Hematopoietic multipotent progenitor cell treated with erythropoietin and hydrocortisone succinate and interleukin-3 and kit ligand, for 4 days (in vitro differentiated cells): ENCODE data around the gene TSACC.

Experiments
- DNase-seq: peaks from one replicate; pipeline ENCODE4 v3.0.0-alpha.2; 2015

Gene TSACC

DNA sequence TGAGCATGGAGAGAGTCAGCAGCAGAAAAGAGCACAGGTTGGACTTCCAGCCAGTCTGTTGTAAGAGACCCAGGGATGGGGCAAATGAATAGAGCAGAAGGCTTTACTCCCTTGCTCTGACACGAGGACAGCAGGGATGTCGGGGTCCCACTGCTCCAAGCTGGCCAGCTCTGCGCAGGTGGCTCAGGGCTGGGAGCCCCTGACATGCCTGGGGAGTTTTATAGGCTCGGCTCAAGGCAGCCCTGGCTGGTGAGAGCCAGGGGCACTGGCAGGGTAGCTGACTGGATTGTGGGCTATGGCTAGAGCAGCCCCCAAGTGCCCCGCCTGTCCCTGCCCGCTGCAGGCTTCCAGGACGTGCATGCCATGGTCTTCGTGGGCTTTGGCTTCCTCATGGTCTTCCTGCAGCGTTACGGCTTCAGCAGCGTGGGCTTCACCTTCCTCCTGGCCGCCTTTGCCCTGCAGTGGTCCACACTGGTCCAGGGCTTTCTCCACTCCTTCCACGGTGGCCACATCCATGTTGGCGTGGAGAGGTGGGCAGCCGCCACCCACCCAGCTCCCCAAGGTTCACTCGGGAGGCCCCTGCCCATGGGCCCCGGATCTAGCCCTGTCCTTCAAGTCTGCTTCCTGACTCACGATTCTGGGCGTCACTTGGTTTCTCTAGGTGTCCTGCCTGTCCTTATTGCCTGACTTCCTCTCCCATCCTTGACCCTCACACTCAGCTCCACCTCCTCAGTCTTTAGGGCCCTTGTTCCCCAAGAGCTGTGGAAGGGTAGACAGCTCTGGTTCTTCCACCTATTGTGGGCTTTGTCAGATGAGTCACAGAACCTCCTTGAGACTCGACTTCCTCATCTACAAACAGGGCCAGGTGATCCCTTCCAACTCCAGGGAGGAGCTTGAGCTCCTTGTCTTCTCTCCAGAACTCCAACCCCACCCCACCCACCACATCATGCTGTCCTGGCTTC is 38.9 kb downstream of the TSACC start:
- DNase-seq = peak; percentile 11

DNA sequence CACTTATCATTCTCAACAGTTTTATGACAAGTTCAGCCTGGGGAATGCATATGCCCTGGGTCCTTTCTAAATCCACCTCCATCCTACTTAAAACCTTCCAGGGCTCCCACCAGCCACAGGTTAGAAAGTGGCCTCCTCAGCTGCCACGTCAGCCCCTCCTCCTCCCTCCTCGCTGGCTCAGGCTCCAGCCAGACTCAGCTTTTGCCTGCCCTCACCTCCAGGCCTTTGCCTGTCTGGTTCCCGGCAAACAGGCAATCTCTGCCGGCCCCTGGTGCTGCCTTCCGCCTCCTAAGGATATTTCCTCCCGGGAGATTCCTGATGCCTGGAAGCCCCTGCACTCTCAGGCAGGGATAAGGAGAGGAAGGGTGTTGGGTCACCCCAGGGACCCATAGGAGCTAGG is 40.2 kb downstream of the TSACC start:
- no peak for DNase-seq

DNA sequence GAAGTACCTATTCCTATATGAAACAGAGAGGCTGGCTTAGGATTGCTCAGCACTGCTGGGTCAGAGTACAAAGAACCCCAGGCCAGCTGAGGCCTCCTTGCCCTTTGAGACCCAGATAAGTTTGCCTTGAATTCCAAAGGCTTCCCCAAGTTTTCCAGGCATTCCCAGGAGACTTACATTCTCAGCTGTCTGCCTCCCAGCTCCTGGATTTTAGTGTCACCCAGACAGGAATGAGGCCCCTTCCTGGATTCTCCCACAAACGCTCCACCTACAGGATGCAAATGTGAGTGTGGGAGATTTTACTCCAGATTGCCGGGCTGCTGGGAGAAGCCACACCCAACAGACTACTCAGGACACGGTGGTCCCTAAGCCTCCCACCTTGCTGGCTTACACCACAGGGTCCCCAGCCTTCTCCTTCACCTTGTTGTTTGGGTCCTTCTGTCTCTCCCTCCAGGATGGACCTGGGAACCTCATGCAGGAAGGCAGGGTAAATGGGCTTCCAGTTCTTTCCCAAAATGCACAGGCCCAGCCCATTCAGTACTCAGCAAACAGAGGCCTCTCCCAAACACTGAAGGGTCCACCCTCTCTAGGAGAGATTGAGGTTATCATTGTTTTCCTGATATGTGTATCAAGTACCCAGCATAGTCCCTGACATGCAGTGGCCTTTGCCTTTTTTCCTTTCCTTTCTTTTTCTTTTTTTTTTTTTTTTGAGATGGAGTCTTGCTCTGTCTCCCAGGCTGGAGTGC is 41.3 kb downstream of the TSACC start:
- no peak for DNase-seq

DNA sequence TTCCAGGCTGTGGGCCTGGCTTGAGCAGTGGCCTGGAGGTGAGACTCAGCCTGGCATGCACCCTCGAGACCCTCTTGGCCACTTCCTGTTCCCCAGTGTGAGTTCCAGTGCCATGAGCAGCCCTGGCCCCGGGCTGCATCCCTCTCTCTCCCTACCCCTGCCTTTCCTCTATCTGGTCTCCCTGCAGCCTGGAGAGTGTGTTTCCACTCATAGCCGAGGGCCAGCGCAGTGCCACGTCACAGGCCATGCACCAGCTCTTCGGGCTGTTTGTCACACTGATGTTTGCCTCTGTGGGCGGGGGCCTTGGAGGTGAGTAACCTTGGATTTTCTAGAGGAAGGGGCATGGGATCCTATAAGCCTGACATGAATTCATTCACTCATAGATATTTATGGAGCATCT is 44.2 kb downstream of the TSACC start:
- DNase-seq = no peak

DNA sequence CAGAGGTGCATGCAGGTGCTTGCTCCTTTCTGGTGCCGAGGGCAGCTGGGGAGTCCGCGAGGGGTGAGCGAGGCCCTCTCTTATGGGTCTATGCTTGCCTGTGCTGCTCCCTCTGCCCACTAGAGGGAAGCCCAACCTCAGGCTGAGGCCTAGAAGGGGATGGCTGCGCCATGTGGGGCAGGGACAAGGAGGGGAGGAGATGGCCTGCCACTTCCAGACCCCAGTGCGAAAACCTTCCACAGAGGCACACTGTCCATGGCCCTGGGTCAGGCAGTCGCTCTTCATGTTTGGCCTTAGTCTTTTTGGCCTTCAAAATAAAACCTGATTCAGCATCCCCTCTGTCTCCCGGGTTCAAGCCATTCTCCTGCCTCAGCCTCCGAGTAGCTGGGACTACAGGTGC is 44.7 kb downstream of the TSACC start:
- peak; percentile 84 for DNase-seq

DNA sequence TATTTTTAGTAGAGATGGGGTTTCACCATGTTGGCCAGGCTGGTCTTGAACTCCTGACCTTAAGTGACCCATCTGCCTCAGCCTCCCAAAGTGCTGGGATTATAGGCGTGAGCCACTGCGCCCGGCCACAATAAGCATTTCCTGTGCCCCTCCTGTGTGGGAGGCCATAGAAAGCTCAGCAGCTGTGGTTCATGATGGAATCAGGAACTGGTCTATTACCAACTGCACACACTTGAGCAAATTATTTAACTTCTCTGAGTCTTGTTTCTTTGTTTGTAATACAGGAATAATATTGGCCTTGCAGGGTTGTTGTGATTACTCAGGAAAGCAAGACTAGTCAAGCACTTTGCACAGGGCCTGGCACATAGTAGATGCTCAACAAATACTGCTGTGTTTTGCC is 45.7 kb downstream of the TSACC start:
- peak; percentile 39 for DNase-seq

DNA sequence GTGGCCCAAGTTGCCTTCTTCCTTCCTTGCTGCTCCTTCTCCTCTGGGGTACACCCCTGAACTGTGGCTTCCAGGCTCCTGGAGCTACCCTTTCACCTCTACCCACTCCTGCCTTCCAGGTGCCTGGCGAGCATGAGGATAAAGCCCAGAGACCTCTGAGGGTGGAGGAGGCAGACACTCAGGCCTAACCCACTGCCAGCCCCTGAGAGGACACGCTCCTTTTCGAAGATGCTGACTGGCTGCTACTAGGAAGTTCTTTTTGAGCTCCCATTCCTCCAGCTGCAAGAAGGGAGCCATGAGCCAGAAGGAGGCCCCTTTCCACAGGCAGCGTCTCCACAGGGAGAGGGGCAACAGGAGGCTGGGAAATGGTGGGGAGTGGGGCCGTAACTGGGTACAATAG is 46.3 kb downstream of the TSACC start:
- no peak for DNase-seq

DNA sequence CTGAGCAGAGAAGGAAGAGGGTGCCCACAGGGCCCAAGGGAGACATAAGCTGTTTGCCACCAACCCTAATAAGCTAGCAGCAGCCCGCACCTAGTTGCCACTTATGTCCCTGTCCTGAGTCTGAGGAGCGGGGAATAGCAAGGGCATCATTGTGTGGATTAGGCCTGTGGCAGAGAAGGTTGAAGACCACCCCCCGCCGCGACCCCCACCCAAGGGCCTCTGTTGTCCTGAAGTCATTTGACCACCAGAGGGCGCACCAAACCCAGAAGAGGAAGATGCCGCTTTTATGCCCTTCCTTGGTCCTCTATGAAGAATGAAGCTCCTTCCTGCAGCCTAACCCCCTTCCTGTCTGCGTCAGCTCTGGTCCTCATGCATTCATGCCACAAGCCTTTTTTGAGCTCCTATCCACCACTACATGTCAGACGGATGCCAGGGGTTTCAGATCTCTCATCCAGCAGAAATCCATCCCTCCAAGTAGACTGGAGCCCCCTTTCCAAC is 47.3 kb downstream of the TSACC start:
- peak; percentile 89 for DNase-seq

DNA sequence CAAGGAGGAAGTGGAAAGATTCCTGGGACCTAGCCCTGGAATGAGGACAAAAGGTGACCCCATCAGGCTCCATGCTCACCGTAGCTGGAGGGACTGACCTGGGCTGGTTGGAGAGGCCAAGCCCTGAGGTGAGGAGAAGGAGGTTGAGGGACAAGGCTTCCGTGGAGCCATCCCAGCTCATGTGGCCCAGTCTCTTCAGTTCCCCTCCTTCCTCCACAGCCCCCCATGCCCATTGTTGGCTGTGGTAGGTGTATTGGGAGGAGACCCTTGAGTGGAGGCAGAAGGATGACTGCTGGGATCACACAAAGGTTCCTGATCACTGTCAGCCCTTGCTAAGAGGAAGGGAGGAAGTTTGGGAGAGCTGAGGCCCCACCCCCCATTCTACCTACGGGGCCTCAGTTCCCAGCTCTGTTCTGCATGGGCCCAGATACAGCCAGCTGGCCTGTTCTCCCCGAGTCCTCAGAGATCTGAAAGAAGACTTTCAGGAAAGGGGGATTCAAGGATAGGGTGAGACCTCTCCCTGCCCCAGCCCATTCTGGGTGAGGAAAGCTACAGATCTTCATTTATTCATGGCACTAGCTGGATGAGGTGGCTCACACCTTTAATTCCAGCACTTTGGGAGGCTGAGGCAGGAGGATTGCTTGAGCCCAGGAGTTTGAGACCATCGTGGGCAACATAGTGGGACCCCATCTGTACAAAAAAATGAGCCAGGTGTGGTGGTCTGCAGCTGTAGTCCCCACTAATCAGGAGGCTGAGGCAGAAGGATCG is 48.0 kb downstream of the TSACC start:
- no peak for DNase-seq

DNA sequence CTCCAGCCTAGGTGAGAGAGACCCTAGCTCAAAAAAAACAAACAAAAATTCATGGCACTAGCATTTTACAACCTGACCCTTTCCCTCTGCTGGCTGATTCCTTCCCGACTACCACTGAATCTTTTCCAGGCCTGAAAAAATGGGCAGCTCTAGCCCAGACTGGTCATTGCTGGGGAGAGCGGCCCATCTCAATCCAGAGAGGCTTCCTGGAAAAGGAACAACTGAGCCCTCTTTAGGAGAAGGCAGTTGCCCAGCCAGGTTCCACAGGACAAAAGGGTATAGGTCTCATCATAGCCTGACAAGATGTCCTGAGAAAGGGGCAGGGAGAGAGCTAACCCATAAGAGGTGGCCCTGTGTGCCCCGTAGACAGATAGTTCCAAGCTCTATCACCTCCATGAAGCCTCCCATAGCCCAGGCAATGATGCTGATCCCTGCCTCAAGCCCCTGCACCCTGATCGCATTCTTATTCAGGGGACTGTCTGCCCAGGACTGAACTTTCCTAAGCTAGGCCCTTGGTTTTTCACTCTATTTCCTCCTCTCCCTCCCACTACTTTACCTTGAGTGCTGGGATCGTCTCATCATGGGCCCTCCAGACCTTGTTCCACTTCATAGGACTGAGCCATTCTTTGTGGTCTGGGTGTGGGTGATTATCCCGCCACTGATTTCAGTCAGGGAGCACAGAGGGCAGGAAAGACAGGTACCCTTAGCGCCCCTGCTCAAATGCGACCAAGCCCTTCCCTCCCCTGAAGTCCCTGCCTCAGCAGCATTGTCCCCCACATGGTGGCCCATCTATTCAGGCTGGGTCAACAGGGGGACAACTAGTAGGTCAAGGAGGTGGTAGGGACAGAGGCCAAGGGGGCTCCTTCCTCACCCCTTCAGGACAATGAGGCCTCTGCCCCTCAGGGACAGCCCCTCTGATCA is 48.9 kb downstream of the TSACC start:
- no peak for DNase-seq

DNA sequence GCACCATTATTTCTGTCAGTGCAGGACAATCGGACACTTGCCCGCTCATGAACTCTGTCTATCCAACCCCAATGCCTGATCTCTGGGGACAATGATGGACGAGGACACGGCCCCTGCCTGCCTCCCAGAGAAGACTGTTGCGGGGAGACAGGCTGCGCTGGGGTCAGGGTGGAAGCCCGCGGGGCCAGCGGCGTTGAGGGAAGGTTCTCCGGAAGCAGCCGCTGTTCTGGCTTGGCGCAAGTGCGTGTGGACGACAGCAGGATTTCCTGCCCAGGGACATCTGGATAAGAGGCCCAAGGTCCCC is 49.5 kb downstream of the TSACC start:
- DNase-seq = peak; percentile 33

DNA sequence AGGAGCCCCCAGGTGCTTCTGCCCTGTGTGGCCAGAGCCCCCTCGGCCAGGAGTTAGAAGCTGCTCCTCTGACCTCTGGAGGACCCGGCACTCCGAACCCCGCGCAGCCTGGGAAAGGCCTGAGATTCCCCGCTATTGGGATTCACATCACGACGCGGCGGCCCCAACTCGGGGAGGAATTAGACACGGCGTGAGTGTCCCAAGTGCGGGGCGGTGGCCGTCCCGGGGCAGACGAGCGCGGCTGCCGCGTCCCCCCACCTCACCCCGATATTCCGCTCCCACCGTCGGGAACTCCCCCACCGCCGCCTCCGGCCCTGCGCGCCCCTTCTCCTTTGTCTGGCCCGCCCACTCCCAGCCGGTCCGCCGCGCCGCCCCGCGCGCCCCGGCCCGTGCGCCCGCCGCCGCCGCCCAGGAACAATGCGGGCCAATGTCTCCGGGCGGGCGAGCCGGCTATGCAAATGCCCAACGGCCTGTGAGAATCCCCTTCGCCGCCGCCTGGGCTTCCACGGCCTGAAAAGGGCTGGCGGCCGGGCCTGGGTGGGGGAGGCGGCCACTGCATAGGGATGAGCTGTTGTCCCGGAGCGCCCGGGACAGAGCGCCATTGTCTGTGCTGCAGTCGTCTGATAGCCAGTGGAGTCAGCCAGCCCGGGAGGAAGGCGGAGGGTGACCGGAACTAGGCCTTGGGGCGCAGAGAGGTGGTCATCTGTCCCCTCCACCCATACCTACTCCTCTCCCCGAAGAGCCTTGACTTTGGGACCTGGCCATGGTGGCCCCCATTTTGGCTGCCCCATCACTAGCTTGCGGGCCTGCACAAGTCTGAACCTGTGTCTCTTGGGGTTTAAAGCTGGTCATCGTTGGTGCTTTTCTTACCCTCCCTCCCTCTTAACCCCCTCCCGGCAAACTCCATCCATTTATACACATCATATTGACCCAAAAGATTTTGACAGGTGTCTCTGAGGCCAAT is 50.1 kb downstream of the TSACC start:
- no peak for DNase-seq

DNA sequence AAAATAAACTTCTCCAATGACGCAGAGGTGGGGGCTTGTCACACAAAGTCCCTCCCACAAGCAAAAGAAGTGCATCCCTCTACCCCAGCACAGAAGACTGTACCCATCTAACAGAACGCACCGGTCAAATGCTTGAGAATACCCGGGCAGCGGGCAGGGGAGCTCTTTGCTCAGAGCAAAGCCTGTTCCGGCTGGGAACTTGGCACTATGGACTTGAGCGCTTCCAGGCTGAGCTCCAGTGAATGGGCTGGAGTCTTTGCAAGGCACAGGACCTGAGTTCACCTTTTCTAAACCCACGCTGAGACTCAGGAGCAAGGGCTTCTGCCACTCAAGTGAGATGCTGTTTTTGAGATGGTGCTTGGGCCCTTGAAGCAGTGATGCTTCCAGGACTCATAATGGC is 51.0 kb downstream of the TSACC start:
- no peak for DNase-seq

DNA sequence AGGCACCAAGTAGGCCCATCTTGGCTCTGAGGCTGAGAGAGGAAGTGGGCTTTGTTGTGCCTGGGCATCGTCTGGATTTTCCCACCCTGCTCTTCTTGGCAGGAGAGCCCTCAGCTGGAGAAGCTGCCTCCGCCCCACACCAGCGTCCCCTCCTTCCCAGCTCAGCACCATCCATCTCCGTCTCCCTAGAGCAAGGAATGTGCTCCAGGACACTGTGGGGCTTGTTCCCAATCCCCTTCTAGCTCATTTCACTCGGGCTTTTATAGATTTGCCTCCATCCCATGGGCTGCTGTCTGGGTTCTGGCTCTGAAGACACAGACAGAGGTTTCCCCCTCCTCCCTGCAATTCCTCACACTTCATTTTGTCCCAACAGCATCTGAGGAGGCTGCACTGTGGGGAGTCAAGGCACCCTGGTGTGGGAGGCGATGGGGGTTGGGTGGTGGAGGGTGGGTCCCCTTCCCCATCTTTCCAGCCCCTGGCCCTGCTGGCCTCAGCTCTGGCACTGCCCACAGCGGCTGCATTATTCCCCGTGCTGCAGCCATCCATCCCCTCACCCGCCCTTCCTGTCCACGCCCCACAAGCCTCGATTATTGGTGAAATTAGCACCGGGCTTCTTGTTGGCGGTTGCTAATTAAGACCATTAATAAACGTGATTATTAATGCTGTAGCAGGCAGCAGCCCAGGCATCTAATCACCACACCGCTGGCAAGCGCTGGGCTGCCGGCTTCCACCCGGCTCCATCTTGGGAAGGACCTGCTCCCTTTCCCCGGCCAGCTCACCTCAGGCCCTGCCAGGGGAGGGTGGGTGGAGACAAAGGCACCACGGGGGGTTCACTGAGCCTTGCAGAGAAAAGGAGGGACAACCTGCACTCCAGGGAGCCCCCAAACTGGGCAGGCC is 52.4 kb downstream of the TSACC start:
- DNase-seq = no peak

DNA sequence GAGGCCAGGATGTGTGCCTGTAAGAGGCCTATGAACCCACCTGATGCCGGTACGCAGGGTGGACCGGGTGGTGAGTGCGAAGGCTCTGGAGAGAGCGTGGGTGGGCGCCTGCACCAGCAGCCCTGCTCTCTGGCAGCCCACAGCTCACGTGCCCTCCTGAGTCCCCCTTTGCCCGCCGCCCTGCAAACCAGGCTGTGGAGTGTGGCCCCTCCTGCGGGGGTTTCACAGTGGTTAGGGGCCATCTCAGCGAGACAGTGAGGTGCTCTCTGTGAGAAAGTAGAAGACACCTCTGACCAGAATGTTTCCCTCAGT is 53.0 kb downstream of the TSACC start:
- no peak for DNase-seq

DNA sequence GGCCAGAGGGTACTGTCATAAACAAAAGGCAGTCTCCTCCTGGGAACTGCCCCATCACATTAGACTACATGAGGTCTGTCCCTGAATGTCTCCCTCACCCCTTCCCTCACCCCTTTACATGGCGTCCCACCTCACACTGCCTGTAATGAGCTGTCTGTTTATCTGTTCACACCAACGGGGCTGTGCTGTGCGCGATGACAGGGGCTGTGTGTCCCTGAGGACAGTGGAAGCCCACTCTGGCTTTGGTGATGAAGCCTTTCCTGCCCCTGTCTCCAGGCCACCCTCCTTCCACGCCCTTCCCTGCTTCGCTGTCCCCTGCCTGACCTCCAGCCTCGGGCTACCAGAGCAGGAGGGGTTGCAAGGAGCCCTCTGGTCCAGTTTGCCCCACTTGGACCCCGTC is 53.4 kb downstream of the TSACC start:
- no peak for DNase-seq

DNA sequence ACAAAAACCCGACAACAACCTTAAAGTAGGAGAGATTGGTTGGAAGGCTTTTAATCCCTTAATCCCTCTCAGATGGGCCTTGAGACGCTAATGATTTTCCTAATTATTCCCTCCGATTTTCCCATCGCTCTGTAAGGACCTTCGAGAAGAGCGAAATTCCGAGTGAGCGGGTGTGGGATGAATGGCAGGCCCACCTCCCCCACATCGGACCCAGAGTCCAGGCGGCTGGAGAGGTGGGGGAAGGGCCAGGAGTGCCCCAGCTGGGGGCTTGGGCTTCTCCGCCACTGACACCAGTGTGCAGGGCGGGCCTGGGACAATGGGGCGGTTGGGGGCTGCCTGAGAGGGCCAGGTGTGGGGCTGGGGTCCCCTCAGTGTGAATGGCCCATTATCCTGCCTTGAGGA is 54.1 kb downstream of the TSACC start:
- DNase-seq = no peak

DNA sequence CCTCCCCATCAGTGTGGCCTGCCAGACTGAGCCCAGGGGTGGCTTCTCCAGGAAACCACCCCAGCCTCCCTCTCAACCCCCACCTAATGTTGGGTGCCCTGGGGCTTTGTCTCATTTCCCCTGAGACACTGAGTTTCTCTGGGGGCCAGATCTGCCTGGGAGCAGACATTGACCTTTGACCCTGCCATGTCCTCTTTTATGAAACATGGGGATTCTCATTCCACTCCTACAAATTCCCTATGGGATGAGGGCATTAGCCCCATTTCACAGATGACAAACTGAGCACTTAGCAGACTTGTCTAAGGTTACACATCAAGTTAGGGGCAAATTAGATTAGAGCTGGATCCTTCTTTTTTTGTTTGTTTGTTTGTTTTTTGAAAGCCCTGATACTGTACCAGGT is 54.8 kb downstream of the TSACC start:
- DNase-seq = no peak

DNA sequence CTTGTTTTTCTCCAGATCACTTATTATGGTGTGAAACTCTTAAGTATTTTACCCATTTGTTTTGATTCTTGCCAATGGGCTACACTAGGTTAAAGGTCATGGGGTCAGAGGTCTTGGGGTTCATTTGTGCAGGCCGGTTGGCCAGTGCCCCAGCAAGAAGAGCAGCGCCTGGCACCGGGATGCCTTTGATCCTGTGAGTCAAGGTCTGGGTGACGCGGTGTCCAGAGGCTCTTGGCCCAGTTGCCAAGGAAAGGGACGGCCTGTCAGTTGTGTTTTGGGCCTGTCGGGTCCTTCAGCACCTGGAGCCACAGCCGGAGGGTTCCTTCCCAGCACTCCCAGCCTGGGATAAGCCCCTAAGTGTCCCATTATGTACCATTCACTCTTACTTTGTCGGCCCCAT is 55.8 kb downstream of the TSACC start:
- no peak for DNase-seq

DNA sequence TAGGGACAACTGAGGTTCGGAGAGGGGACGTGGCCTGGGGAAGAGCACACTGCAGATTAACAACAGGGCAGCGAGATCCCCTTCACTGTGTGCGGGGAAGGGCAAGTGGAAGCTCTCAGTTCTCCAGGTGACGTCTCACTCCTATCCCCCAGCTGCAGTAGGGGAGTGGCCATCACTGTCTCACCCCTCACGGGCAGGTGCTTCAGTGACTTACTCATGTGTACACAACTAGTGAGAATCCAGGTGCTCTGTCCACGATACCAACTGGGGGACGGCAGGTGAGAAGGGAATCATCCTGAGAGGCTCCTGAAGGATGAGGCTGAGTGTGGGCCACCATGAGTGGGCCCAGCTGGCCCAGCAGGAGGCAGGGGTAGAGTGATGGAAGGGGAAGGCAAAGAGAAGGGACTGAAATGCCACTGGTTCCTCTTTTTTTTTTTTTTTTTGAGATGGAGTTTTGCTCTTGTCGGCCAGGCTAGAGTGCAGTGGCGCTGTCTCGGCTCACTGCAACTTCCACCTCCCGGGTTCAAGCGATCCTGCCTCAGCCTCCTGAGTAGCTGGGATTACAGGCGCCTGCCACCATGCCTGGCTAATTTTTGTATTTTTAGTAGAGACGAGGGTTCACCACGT is 56.6 kb downstream of the TSACC start:
- peak; percentile 62 for DNase-seq
